Esophagus muscularis mucosa (tissue), 4 donors: Measurements from ENCODE around the gene CELSR1. TPM values are rescaled to one million over a fixed set of nuclear protein-coding genes. Genes with fewer than 3 reads are reported as not detected.

Experiments
- DNase-seq: peaks from one replicate; pipeline ENCODE4 v3.0.0-alpha.2; 2017; ENCODE audit errors: extremely low spot score
- H3K27ac ChIP-seq, 4 donors: fragments of 200-600 bp; sonication (generic); replicated peaks in 1 of 4; 1 replicate in 3 of 4; 2 replicates in 1 of 4; pipeline ENCODE4 v1.5.1; 2016 to 2019; ENCODE audit warnings: mild to moderate bottlenecking in 1 of 4
- H3K27me3 ChIP-seq, 4 donors: fragments of 200-600 bp; sonication (generic); one replicate each; pipeline versions ENCODE4 v1.5.1 to v1.6.0; 2016 to 2019
- H3K36me3 ChIP-seq, 4 donors: fragments of 200-600 bp; sonication (generic); one replicate each; pipeline ENCODE4 v1.5.1; 2016 to 2019
- H3K4me1 ChIP-seq, 4 donors: fragments of 200-600 bp; sonication (generic); one replicate each; pipeline ENCODE4 v1.5.1; 2016 to 2019
- H3K4me3 ChIP-seq, 4 donors: fragments of 200-600 bp; sonication (generic); 1 replicate in 2 of 4; 2 replicates in 2 of 4; pipeline ENCODE4 v1.5.1; 2016 to 2019; ENCODE audit warnings: mild to moderate bottlenecking in 4 of 4, moderate library complexity in 1 of 4
- H3K9me3 ChIP-seq, 4 donors: fragments of 200-600 bp; sonication (generic); 1 replicate in 3 of 4; 2 replicates in 1 of 4; pipeline ENCODE4 v1.5.1; 2016 to 2019
- EP300 ChIP-seq: sonication (generic); formaldehyde crosslinking; IDR thresholded peaks from one replicate; pipeline ENCODE4 v1.6.1; 2017; ENCODE audit warnings: antibody characterized with exemption
- POLR2A ChIP-seq: fragments of 450-650 bp; IDR thresholded peaks from one replicate; pipeline ENCODE4 v1.6.1; 2017; ENCODE audit warnings: antibody characterized with exemption, moderate library complexity, mild to moderate bottlenecking, low read depth
- POLR2AphosphoS5 ChIP-seq, 2 donors: sonication (generic); formaldehyde crosslinking; IDR thresholded peaks; one replicate each; pipeline ENCODE4 v1.6.1; 2017; ENCODE audit warnings: antibody characterized with exemption in 2 of 2
- whole genome bisulfite sequencing: methylation state at CpG from one replicate; pipeline ENCODE4 v1.1.5; 2018; 5-methylcytosine and 5-hydroxymethylcytosine counted together
- intact Hi-C: fragments of 100-400 bp; cut with DNase I; formaldehyde crosslinking; loops from one replicate; pipeline ENCODE4 v1.15.1; 2023
- total RNA-seq, 4 donors: library from RNA; depleted of rRNA; stranded (reverse); fragments of >200 nt; gene quantifications; one replicate each; pipeline versions ENCODE4 v1.1.0 to v1.2.1, GENCODE V29; 2016
- TF ChIP-seq, protein P1 (sequence below), 3 experiments: fragments of 200-600 bp in 2 of 3; fragments of 450-650 bp in 1 of 3; sonication (generic) in 2 of 3; IDR thresholded peaks; one replicate each; pipeline ENCODE4 v1.5.1; 2017 to 2019; ENCODE audit warnings: antibody characterized with exemption in 3 of 3, mild to moderate bottlenecking in 2 of 3, moderate library complexity in 1 of 3

The CELSR1 gene
- total RNA-seq, 4 donors from 2014 or later: 2.5 to 2.7 (median 2.6) TPM

DNA sequence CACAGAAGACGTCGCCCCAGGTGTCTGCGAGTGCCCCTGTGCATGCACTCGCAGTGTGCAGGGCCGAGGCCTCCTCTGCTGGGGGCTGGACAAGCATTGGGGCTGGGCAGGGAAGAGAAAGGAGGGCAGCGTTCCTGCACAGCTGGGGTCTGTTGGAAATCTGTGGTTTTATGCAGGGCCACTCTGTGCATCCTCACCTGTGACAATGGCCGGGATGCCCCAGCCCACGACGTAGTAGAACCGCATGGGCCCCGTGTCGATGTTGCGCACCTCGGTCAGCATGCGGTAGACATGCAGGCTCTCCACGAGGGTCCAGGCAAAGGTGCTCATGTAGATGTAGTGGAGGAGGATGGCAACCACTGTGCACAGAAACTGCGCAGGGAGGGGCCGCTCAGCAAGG is 164.7 kb downstream of the CELSR1 start:
- TF ChIP-seq, protein P1, sequence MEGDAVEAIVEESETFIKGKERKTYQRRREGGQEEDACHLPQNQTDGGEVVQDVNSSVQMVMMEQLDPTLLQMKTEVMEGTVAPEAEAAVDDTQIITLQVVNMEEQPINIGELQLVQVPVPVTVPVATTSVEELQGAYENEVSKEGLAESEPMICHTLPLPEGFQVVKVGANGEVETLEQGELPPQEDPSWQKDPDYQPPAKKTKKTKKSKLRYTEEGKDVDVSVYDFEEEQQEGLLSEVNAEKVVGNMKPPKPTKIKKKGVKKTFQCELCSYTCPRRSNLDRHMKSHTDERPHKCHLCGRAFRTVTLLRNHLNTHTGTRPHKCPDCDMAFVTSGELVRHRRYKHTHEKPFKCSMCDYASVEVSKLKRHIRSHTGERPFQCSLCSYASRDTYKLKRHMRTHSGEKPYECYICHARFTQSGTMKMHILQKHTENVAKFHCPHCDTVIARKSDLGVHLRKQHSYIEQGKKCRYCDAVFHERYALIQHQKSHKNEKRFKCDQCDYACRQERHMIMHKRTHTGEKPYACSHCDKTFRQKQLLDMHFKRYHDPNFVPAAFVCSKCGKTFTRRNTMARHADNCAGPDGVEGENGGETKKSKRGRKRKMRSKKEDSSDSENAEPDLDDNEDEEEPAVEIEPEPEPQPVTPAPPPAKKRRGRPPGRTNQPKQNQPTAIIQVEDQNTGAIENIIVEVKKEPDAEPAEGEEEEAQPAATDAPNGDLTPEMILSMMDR (IDR thresholded peaks at IDR 0.05): no peak
- no peak for TF ChIP-seq EP300
- no peak for TF ChIP-seq POLR2AphosphoS5 (IDR thresholded peaks at IDR 0.05)
- TF ChIP-seq POLR2A: no peak
- intact Hi-C loops: no loop called here
- H3K27me3 ChIP-seq: peaks cover 0 to 5% (median 0%) of the 10 kb centered on the region in 4 donors

DNA sequence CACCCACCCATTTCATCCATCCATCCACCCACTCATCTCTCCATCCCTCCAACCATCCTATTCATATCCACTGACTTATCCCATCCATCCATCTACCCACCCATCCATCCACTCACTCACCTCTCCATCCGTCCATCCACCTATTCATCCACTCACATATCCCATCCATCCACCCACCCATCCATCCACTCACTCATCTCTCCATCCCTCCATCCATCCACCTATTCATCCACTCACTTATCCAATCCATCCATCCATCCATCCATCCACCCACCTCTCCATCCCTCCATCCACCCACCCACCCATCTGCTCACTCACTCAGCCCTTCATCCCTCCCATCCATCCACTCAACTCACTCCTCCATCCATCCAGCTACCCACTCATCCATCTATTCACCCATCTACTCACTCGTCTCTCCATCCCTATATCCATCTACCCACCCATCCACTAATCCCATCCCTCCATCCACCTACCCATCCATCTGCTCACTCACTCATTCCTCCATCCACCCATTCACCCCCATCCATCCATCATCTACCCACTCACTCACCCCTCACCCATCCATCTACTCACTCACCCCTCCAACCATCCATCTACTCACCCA is 165.7 kb downstream of the CELSR1 start:
- Histone ChIP-seq H3K9me3 (peaks cover 0 to 12% (median 9%) of the 10 kb centered on the region in 4 donors), H3K36me3 (peaks cover 0 to 4% (median 0%) of the 10 kb centered on the region in 4 donors), H3K27ac (no peak overlapping the region), H3K4me1 (peaks cover 0 to 7% (median 2%) of the 10 kb centered on the region in 4 donors), H3K4me3 (no peak overlapping the region), H3K27me3 (peaks cover 0 to 13% (median 0%) of the 10 kb centered on the region in 4 donors)
- no peak for DNase-seq
- no peak for TF ChIP-seq POLR2A
- TF ChIP-seq EP300: no peak
- TF ChIP-seq POLR2AphosphoS5 (IDR thresholded peaks at IDR 0.05): no peak
- TF ChIP-seq, protein P1 (IDR thresholded peaks at IDR 0.05): no peak
- intact Hi-C loops: no loop called here
- 90% methylated on average over 2 of the region's 2 CpGs for WGBS

More for the DNA sequence above, 164.7 kb downstream of the CELSR1 start:
- Histone ChIP-seq H3K4me3 (no peak overlapping the region), H3K27ac (no peak overlapping the region), H3K4me1 (peaks cover 0 to 3% (median under 1%) of the 10 kb centered on the region in 4 donors), H3K36me3 (peaks cover 0 to 4% (median 0%) of the 10 kb centered on the region in 4 donors), H3K9me3 (peaks cover 0 to 12% (median 10%) of the 10 kb centered on the region in 4 donors)
- no peak for DNase-seq
- 97% methylated on average over 15 of the region's 18 CpGs for WGBS

DNA sequence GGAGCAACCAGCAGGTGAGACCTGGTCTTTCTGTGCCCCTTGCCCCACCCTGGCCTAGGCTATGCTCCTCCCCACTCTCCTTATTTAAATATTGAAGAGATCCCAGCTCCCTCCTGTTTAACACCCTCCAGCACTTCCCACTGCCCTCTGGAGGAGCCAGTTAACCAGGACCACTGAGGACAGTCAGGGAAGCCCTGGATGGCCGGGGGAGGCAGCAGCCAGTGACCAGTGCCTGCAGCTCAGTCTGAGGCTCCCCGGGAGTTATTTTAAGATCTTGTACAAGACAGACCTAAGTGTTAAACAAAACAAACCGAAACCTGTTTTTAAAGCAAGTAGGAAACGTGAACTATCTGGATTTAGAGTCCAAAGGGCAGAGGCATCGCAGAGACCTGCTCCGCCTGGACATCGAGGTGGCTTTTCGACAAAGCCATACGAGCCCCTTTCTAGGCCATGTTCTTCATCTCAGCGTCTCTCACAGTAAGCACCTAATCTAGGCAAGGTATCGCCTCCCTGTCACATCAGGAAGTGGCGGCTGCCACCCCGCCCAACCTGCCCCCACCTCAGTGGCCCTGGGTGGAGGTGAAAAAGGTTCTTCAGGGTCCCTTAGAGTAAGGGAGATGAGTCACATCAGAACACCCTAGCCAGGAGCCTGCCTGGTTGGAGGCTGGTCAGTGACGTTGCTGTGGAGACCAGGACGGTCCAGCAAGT is 166.7 kb downstream of the CELSR1 start:
- no peak overlapping the region for H3K4me3 ChIP-seq
- H3K27ac ChIP-seq: no peak overlapping the region
- peaks cover 0 to 20% (median 0%) of the 10 kb centered on the region in 4 donors for H3K27me3 ChIP-seq
- peaks cover 0 to 7% (median 2%) of the 10 kb centered on the region in 4 donors for H3K4me1 ChIP-seq
- H3K36me3 ChIP-seq: peaks cover 0 to 4% (median 0%) of the 10 kb centered on the region in 4 donors
- DNase-seq: no peak
- peaks cover 0 to 2% (median under 1%) of the 10 kb centered on the region in 4 donors for H3K9me3 ChIP-seq
- 85% methylated on average over 13 of the region's 15 CpGs for WGBS
- intact Hi-C loops: no loop called here
- TF ChIP-seq EP300 (no peak), POLR2A (no peak), POLR2AphosphoS5 (IDR thresholded peaks at IDR 0.05) (no peak)
- TF ChIP-seq, protein P1 (IDR thresholded peaks at IDR 0.05): no peak

DNA sequence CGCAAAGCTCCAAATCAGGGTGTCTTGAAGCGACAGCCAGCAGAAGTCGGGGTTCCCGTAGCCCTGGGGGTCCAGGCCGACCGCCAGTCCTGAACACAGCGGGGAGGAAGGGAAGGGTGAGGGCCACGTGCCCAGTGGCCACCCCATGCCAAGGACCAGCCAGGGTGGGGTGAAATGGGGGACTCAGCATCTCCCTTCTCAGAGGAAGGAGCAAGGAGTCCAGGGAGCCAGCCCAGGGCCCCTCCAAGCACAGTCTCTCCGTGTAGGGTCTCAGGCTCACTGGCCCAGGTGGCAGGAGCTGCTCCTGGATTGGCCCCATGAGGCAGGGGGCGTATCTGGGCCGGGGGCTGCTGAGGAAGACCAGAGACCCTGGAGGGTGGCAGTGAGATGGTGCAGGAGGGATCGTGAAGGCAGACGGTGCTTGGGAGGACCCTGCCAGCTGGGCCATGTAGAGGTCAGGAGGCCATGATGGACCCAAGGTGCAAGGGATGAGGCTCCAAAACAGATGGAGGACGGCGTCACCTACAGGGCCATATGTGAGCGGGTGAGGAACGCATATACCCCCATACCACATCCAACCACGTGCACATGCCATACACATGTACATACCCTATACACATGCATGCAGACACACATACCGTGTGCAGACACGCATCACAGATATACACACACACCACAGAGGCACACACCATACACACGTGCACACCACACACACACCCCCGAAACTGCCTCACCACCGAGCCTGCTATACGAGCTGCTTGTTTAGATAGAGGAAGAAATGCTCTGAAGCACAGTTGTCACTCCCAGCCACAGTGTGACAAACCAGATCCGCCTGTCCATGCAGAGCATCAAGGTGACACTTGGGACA is 167.5 kb downstream of the CELSR1 start:
- H3K27ac ChIP-seq: no peak overlapping the region
- peaks cover 0 to 7% (median 2%) of the 10 kb centered on the region in 4 donors for H3K4me1 ChIP-seq
- no peak overlapping the region for H3K4me3 ChIP-seq
- H3K9me3 ChIP-seq: no peaks in the 10 kb centered on the region
- TF ChIP-seq POLR2AphosphoS5 (IDR thresholded peaks at IDR 0.05) (no peak), POLR2A (no peak), EP300 (no peak)
- TF ChIP-seq, protein P1 (IDR thresholded peaks at IDR 0.05): no peak
- peaks cover 0 to 26% (median 0%) of the 10 kb centered on the region in 4 donors for H3K27me3 ChIP-seq
- H3K36me3 ChIP-seq: peaks cover 0 to 4% (median 0%) of the 10 kb centered on the region in 4 donors
- no peak for DNase-seq
- intact Hi-C loops: no loop called here
- WGBS: 89% methylated on average over 24 of the region's 25 CpGs
